ENCODE data around the gene PNPLA5.

GRCh38 chr22:43884600-43885318, 7.1 kb downstream of the PNPLA5 start:
- TF ChIP-seq CTCF (IDR thresholded peaks at IDR 0.05; ENCODE audit: borderline replicate concordance, extremely low read depth, low read length, poor library complexity, severe bottlenecking) (peak; percentile 78), EZH2 (IDR thresholded peaks at IDR 0.05; ENCODE audit: borderline replicate concordance, low read depth, low read length, severe bottlenecking) (no peak)
